ENCODE measurements around the gene PRCP.
"Not testable (repeated sequence)": the region's sequence is repeated elsewhere in the genome, so short reads cannot be mapped to it uniquely, and the experiment has no call there.

PRCP gene

DNA sequence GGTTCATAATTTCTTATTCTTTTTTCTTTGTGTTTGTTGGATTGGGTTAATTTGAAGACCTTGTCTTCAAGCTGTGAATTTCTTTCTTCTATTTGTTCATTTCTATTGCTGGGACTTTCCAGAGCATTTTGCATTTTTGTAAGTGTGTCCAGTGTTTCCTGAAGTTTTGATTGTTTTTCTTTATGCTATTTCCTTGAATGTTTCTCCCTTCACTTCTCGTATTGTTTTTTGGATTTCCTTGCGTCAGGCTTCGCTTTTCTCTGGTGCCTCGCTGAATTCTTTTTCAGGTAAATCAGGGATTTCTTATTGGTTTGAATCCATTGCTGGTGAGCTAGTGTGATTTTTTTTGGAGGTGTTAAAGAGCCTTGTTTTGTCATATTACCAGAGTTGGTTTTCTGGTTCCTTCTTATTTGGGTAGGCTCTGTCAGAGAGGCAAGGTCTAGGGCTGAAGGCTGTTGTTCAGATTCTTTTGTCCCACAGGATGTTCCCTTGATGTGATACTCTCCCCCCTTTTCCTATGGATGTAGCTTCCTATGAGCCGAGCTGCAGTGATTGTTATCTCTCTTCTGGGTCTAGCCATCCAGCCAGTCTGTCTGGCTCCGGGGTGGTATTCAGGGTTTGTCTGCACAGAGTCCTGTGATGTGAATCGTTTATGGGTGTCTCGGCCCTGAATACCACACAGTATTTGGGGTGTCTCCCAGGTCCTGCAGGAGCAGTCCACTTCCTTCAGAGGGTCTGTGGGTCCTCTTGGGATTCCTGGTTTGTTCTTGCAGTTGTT lies 22.4 kb upstream of the PRCP start:
- not testable (repeated sequence) for H4K8ac ChIP-seq (ENCODE audit: low read length); H4K91ac ChIP-seq (ENCODE audit: low read length); H2BK5ac ChIP-seq (ENCODE audit: low read depth, low read length, poor library complexity, severe bottlenecking); H3K27ac ChIP-seq (ENCODE audit: low read length, poor library complexity, severe bottlenecking); H3K4ac ChIP-seq (ENCODE audit: low read depth in 1 of 2, low read length in 2 of 2); H2AK5ac ChIP-seq (ENCODE audit: low read length, severe bottlenecking); H3K4me2 ChIP-seq (ENCODE audit: low read length, poor library complexity, severe bottlenecking); H3K9ac ChIP-seq (ENCODE audit: low read length); H2BK12ac ChIP-seq (ENCODE audit: low read length in 2 of 2); H2BK120ac ChIP-seq (ENCODE audit: low read depth, low read length); H3K79me1 ChIP-seq (replicated peaks; ENCODE audit: low read length, poor library complexity, severe bottlenecking); H3K4me1 ChIP-seq (ENCODE audit: control insufficient read depth, insufficient read depth, low read depth, low read length); H2BK15ac ChIP-seq (ENCODE audit: low read depth, poor library complexity, severe bottlenecking); H3K4me3 ChIP-seq (ENCODE audit: insufficient read depth in 1 of 2, low read depth in 1 of 2, low read length in 2 of 2); H3K9me3 ChIP-seq (ENCODE audit: control insufficient read depth, low read length); H3K23ac ChIP-seq (ENCODE audit: low read length in 2 of 2); DNase-seq; H3K14ac ChIP-seq (ENCODE audit: low read length in 2 of 2); H3K27me3 ChIP-seq (ENCODE audit: control insufficient read depth in 1 of 2, insufficient read depth in 1 of 2, low read length in 2 of 2); H2AFZ ChIP-seq (ENCODE audit: low read depth, low read length); H3K18ac ChIP-seq (ENCODE audit: low read depth in 1 of 2, low read length in 2 of 2); H3K36me3 ChIP-seq (ENCODE audit: control insufficient read depth in 1 of 2, insufficient read depth in 2 of 2, low read depth in 1 of 2, low read length in 2 of 2)
- WGBS = 79% methylated on average over 8 of the region's 8 CpGs

DNA sequence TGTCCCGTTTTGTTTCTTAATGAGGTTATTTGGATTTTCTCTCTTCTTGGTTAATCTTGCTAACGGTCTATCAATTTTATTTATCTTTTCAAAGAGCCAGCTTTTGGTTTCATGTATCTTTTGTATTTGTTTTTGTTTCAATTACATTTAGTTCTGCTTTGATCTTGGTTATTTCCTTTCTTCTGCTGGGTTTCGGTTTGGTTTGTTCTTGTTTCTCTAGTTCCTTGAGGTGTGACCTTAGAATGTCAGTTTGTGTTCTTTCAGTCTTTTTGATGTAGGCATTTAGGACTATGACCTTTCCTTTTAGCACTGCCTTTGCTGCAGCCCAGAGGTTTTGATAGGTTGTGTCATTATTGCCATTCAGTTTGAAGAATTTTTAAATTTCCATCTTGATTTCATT lies 20.0 kb upstream of the PRCP start:
- H3K9ac ChIP-seq (ENCODE audit: low read length); H3K18ac ChIP-seq (ENCODE audit: low read depth in 1 of 2, low read length in 2 of 2); H2BK15ac ChIP-seq (ENCODE audit: low read depth, poor library complexity, severe bottlenecking); H2AFZ ChIP-seq (ENCODE audit: low read depth, low read length); H2BK5ac ChIP-seq (ENCODE audit: low read depth, low read length, poor library complexity, severe bottlenecking); H3K27me3 ChIP-seq (ENCODE audit: control insufficient read depth in 1 of 2, insufficient read depth in 1 of 2, low read length in 2 of 2); H3K36me3 ChIP-seq (ENCODE audit: control insufficient read depth in 1 of 2, insufficient read depth in 2 of 2, low read depth in 1 of 2, low read length in 2 of 2); H3K4me3 ChIP-seq (ENCODE audit: insufficient read depth in 1 of 2, low read depth in 1 of 2, low read length in 2 of 2); H2BK120ac ChIP-seq (ENCODE audit: low read depth, low read length); H3K4me1 ChIP-seq (ENCODE audit: control insufficient read depth, insufficient read depth, low read depth, low read length); H2BK12ac ChIP-seq (ENCODE audit: low read length in 2 of 2); H3K14ac ChIP-seq (ENCODE audit: low read length in 2 of 2); H3K9me3 ChIP-seq (ENCODE audit: control insufficient read depth, low read length); H3K79me1 ChIP-seq (replicated peaks; ENCODE audit: low read length, poor library complexity, severe bottlenecking); H3K4ac ChIP-seq (ENCODE audit: low read depth in 1 of 2, low read length in 2 of 2); H3K23ac ChIP-seq (ENCODE audit: low read length in 2 of 2); H3K4me2 ChIP-seq (ENCODE audit: low read length, poor library complexity, severe bottlenecking); H4K8ac ChIP-seq (ENCODE audit: low read length); H2AK5ac ChIP-seq (ENCODE audit: low read length, severe bottlenecking); DNase-seq; H4K91ac ChIP-seq (ENCODE audit: low read length); H3K27ac ChIP-seq (ENCODE audit: low read length, poor library complexity, severe bottlenecking): not testable (repeated sequence)
- 97% methylated on average over 1 of the region's 3 CpGs for WGBS

DNA sequence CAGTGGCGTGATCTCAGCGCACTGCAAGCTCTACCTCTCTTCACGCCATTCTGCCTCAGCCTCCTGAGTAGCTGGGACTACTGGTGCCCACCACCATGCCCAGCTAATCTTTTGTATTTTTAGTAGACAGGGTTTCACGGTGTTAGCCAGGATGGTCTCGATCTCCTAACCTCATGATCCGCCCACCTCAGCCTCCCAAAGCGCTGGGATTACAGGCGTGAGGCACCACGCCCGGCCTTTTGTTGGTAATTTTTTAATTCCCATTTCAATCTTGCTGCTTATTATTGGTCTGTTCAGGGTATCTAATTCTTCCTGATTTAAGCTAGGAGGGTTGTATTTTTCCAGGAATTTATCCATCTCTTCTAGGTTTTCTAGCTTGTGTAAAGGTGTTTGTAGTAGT lies 19.6 kb upstream of the PRCP start:
- H2BK5ac ChIP-seq (ENCODE audit: low read depth, low read length, poor library complexity, severe bottlenecking); H3K9me3 ChIP-seq (ENCODE audit: control insufficient read depth, low read length); H3K4me1 ChIP-seq (ENCODE audit: control insufficient read depth, insufficient read depth, low read depth, low read length); H3K9ac ChIP-seq (ENCODE audit: low read length); H3K4ac ChIP-seq (ENCODE audit: low read depth in 1 of 2, low read length in 2 of 2); H4K8ac ChIP-seq (ENCODE audit: low read length); H3K27ac ChIP-seq (ENCODE audit: low read length, poor library complexity, severe bottlenecking); H3K79me1 ChIP-seq (replicated peaks; ENCODE audit: low read length, poor library complexity, severe bottlenecking); H3K18ac ChIP-seq (ENCODE audit: low read depth in 1 of 2, low read length in 2 of 2); H3K23ac ChIP-seq (ENCODE audit: low read length in 2 of 2); H4K91ac ChIP-seq (ENCODE audit: low read length); H3K4me3 ChIP-seq (ENCODE audit: insufficient read depth in 1 of 2, low read depth in 1 of 2, low read length in 2 of 2); H2AFZ ChIP-seq (ENCODE audit: low read depth, low read length); H2BK120ac ChIP-seq (ENCODE audit: low read depth, low read length); H2BK15ac ChIP-seq (ENCODE audit: low read depth, poor library complexity, severe bottlenecking); H3K27me3 ChIP-seq (ENCODE audit: control insufficient read depth in 1 of 2, insufficient read depth in 1 of 2, low read length in 2 of 2); H2AK5ac ChIP-seq (ENCODE audit: low read length, severe bottlenecking); H3K14ac ChIP-seq (ENCODE audit: low read length in 2 of 2); H3K36me3 ChIP-seq (ENCODE audit: control insufficient read depth in 1 of 2, insufficient read depth in 2 of 2, low read depth in 1 of 2, low read length in 2 of 2); H3K4me2 ChIP-seq (ENCODE audit: low read length, poor library complexity, severe bottlenecking); DNase-seq; H2BK12ac ChIP-seq (ENCODE audit: low read length in 2 of 2): not testable (repeated sequence)
- 96% methylated on average over 7 of the region's 10 CpGs for WGBS

DNA sequence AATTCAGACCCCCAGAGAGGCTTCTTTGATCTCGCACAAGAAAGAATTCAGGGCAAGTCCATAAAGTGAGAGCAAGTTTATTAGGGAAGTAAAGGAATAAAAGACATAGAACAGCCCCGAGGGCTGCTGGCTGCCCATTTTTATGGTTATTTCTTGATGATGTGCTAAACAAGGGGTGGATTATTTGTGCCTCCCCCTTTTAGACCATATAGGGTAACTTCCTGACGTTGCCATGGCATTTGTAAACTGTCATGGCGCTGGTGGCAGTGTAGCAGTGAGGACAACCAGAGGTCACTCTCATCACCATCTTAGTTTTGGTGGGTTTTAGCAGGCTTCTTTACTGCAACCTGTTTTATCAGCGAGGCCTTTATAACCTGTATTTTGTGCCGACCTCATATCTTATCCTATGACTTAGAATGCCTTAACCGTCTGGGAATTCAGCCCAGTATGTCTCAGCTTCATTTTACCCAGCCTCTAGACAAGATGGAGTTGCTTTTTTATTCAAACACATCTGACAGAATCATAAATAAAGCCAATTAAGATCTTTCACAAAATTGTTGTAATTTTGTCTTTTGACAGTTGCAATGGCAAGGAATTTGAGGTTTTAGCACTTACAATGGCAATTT lies 8.9 kb upstream of the PRCP start:
- Histone ChIP-seq H3K9ac (ENCODE audit: low read length) (no peak overlapping the region), H3K4me2 (ENCODE audit: low read length, poor library complexity, severe bottlenecking) (no peak overlapping the region), H2BK15ac (ENCODE audit: low read depth, poor library complexity, severe bottlenecking) (no peak overlapping the region), H2BK5ac (ENCODE audit: low read depth, low read length, poor library complexity, severe bottlenecking) (no peak overlapping the region), H3K4me3 (ENCODE audit: insufficient read depth in 1 of 2, low read depth in 1 of 2, low read length in 2 of 2) (no peak overlapping the region), H3K9me3 (ENCODE audit: control insufficient read depth, low read length) (peaks cover 12% of the 10 kb centered on the region), H3K4me1 (ENCODE audit: control insufficient read depth, insufficient read depth, low read depth, low read length) (no peaks in the 10 kb centered on the region), H3K23ac (ENCODE audit: low read length in 2 of 2) (no peak overlapping the region), H3K14ac (ENCODE audit: low read length in 2 of 2) (no peak overlapping the region), H2BK12ac (ENCODE audit: low read length in 2 of 2) (no peak overlapping the region), H4K91ac (ENCODE audit: low read length) (no peak overlapping the region), H2BK120ac (ENCODE audit: low read depth, low read length) (no peak overlapping the region), H3K36me3 (ENCODE audit: control insufficient read depth in 1 of 2, insufficient read depth in 2 of 2, low read depth in 1 of 2, low read length in 2 of 2) (no peaks in the 10 kb centered on the region), H3K4ac (ENCODE audit: low read depth in 1 of 2, low read length in 2 of 2) (no peak overlapping the region), H3K27ac (ENCODE audit: low read length, poor library complexity, severe bottlenecking) (no peak overlapping the region), H2AFZ (ENCODE audit: low read depth, low read length) (no peak overlapping the region), H2AK5ac (ENCODE audit: low read length, severe bottlenecking) (no peak overlapping the region), H3K18ac (ENCODE audit: low read depth in 1 of 2, low read length in 2 of 2) (no peak overlapping the region), H3K27me3 (ENCODE audit: control insufficient read depth in 1 of 2, insufficient read depth in 1 of 2, low read length in 2 of 2) (no peaks in the 10 kb centered on the region), H3K79me1 (replicated peaks; ENCODE audit: low read length, poor library complexity, severe bottlenecking) (peaks cover 7% of the 10 kb centered on the region), H4K8ac (ENCODE audit: low read length) (no peak overlapping the region)
- DNase-seq = no peak
- WGBS = 74% methylated on average over 7 of the region's 7 CpGs
